Left ventricle myocardium inferior (tissue), 1 donor: ENCODE data around the gene PMP22. TPM values are rescaled to one million over a fixed set of nuclear protein-coding genes. Genes with fewer than 3 reads are reported as not detected.

Experiments used
- DNase-seq: peaks from one replicate; pipeline ENCODE4 v3.0.0-alpha.2; 2020
- H3K27ac ChIP-seq: fragments of 200-600 bp; replicated peaks from 2 replicates; pipeline ENCODE4 v1.8.0; 2021
- H3K27me3 ChIP-seq: fragments of 200-600 bp; 2 replicates; pipeline ENCODE4 v1.8.0; 2021; ENCODE audit warnings: low read depth
- H3K36me3 ChIP-seq: fragments of 200-600 bp; 2 replicates; pipeline ENCODE4 v1.8.0; 2021
- H3K4me1 ChIP-seq: fragments of 200-600 bp; 2 replicates; pipeline ENCODE4 v1.8.0; 2021
- H3K4me3 ChIP-seq: fragments of 200-600 bp; 2 replicates; pipeline ENCODE4 v1.8.0; 2021; ENCODE audit warnings: mild to moderate bottlenecking, moderate library complexity
- H3K9me3 ChIP-seq: fragments of 200-600 bp; replicated peaks from 2 replicates; pipeline ENCODE4 v1.8.0; 2021
- CTCF ChIP-seq: fragments of 200-600 bp; IDR thresholded peaks from 2 replicates; pipeline ENCODE4 v1.8.0; 2021; ENCODE audit warnings: antibody characterized with exemption, mild to moderate bottlenecking, borderline replicate concordance
- intact Hi-C: fragments of 100-400 bp; cut with micrococcal nuclease; formaldehyde crosslinking; loops from one replicate; pipeline ENCODE4 v1.11.0; 2022
- total RNA-seq: library from RNA; stranded (reverse); fragmentation: NEBNext Ultra II Directional; extraction: Animal tissue kit (Norgen Biotek cat#: 25700); gene quantifications from one replicate; pipeline ENCODE4 v1.2.1, GENCODE V29; 2021
- donor health status: DM: no; HTN: yes; CAD: no; lungs with severe emphysema.

The PMP22 gene
- total RNA-seq, 1 donor from 2014 or later, result 135 TPM

GRCh38 chr17:15255713-15256454 is 9.2 kb downstream of the PMP22 start:
- Histone ChIP-seq H3K4me1 (peaks cover 99% of the 10 kb centered on the region), H3K27ac (peak overlapping the region; percentile 99), H3K4me3 (peak overlapping the region; percentile 90), H3K27me3 (no peaks in the 10 kb centered on the region), H3K9me3 (no peaks in the 10 kb centered on the region), H3K36me3 (peaks cover 87% of the 10 kb centered on the region)
- TF ChIP-seq CTCF, result no peak
- no peak for DNase-seq
- intact Hi-C loops, result no loop called here

GRCh38 chr17:15250135-15250860 is 14.8 kb downstream of the PMP22 start:
- Histone ChIP-seq H3K27ac (peak overlapping the region; percentile 77), H3K36me3 (peaks cover 80% of the 10 kb centered on the region), H3K4me3 (no peak overlapping the region), H3K4me1 (peaks cover 95% of the 10 kb centered on the region), H3K9me3 (no peaks in the 10 kb centered on the region), H3K27me3 (no peaks in the 10 kb centered on the region)
- no peak for DNase-seq
- no peak for TF ChIP-seq CTCF
- intact Hi-C loops, result no loop called here

- TF ChIP-seq CTCF, result no peak
- no peaks in the 10 kb centered on the region for H3K9me3 ChIP-seq
- no peak for DNase-seq
- no peaks in the 10 kb centered on the region for H3K27me3 ChIP-seq
- H3K4me1 ChIP-seq, result peaks cover 95% of the 10 kb centered on the region
- H3K36me3 ChIP-seq, result peaks cover 73% of the 10 kb centered on the region
- no peak overlapping the region for H3K4me3 ChIP-seq
- intact Hi-C loops, result no loop called here
- peak overlapping the region; percentile 77 for H3K27ac ChIP-seq
These were observed 15.6 kb downstream of the PMP22 start for GRCh38 chr17:15249487-15249886.

- H3K36me3 ChIP-seq, result peaks cover 62% of the 10 kb centered on the region
- H3K27ac ChIP-seq, result peak overlapping the region; percentile 77
- no peaks in the 10 kb centered on the region for H3K27me3 ChIP-seq
- H3K9me3 ChIP-seq, result peaks cover 2% of the 10 kb centered on the region
- peaks cover 88% of the 10 kb centered on the region for H3K4me1 ChIP-seq
- no peak overlapping the region for H3K4me3 ChIP-seq
- peak; percentile 20 for TF ChIP-seq CTCF
- intact Hi-C loops, result no loop called here
- no peak for DNase-seq
These were observed 17.1 kb downstream of the PMP22 start for GRCh38 chr17:15247891-15248529.

GRCh38 chr17:15245054-15245453 is 20.1 kb downstream of the PMP22 start:
- peak overlapping the region; percentile 77 for H3K27ac ChIP-seq
- peaks cover 51% of the 10 kb centered on the region for H3K36me3 ChIP-seq
- intact Hi-C loops, result no loop called here
- no peak for TF ChIP-seq CTCF
- H3K9me3 ChIP-seq, result peaks cover 7% of the 10 kb centered on the region
- peaks cover 75% of the 10 kb centered on the region for H3K4me1 ChIP-seq
- H3K4me3 ChIP-seq, result no peak overlapping the region
- no peaks in the 10 kb centered on the region for H3K27me3 ChIP-seq
- no peak for DNase-seq
